ENCODE data around the gene INPP4A.

DNA sequence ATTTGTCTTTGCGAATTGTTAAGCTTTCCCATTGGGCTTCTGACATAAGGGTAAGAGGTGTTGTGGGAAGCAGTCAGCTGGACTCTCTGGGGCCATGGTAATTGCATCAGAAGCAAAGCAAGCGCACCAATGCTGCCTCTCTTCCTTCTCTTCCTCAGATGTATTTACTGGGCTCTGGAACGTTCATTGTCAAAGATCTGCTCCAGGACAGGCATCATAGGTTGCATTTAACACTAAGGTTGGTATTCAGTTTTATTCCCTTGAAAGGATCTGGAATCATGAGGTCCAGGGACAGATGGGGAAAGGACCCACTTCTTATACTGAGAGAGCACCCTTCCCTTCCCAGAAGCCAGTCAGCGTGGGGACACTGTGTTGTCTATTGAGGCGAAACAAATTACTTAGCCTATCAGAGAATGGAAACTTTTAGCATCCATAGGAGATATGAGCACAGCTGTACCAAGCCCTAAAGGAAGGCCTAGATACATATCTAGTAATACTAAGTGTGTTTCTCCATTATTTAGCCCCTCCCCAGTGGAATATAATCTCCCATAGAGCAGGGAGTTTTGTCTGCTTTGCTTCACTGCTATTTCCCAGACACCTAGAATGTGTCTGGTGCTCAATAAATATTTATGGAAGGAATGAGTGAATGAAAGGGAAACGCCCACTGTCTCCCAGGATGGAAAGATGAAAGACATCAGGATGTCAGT lies 91.5 kb downstream of the INPP4A start:
- TF ChIP-seq, protein P1, sequence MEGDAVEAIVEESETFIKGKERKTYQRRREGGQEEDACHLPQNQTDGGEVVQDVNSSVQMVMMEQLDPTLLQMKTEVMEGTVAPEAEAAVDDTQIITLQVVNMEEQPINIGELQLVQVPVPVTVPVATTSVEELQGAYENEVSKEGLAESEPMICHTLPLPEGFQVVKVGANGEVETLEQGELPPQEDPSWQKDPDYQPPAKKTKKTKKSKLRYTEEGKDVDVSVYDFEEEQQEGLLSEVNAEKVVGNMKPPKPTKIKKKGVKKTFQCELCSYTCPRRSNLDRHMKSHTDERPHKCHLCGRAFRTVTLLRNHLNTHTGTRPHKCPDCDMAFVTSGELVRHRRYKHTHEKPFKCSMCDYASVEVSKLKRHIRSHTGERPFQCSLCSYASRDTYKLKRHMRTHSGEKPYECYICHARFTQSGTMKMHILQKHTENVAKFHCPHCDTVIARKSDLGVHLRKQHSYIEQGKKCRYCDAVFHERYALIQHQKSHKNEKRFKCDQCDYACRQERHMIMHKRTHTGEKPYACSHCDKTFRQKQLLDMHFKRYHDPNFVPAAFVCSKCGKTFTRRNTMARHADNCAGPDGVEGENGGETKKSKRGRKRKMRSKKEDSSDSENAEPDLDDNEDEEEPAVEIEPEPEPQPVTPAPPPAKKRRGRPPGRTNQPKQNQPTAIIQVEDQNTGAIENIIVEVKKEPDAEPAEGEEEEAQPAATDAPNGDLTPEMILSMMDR (IDR thresholded peaks at IDR 0.05), result no peak
- no peak for TF ChIP-seq POLR2A (IDR thresholded peaks at IDR 0.05)
- no peak for TF ChIP-seq POLR2AphosphoS5 (IDR thresholded peaks at IDR 0.05)
